Vagina (tissue), 2 donors: ENCODE measurements around the gene ITGBL1. TPM values are rescaled to one million over a fixed set of nuclear protein-coding genes. Genes with fewer than 3 reads are reported as not detected.

Experiments used
- DNase-seq, 2 donors: peaks; one replicate each; pipeline ENCODE4 v3.0.0-alpha.2; 2017; ENCODE audit errors: extremely low spot score in 2 of 2
- H3K27ac ChIP-seq: fragments of 200-600 bp; sonication (generic); one replicate; pipeline ENCODE4 v1.5.1; 2019
- H3K27me3 ChIP-seq: fragments of 200-600 bp; sonication (generic); one replicate; pipeline ENCODE4 v1.5.1; 2019
- H3K36me3 ChIP-seq, 2 donors: fragments of 200-600 bp; sonication (generic); one replicate each; pipeline ENCODE4 v1.5.1; 2017 to 2019
- H3K4me1 ChIP-seq: fragments of 200-600 bp; sonication (generic); one replicate; pipeline ENCODE4 v1.5.1; 2019
- H3K4me3 ChIP-seq, 2 donors: fragments of 200-600 bp; sonication (generic); 1 replicate in 1 of 2; 2 replicates in 1 of 2; pipeline ENCODE4 v1.5.1; 2016 to 2019
- H3K9me3 ChIP-seq: fragments of 200-600 bp; sonication (generic); one replicate; pipeline ENCODE4 v1.5.1; 2019
- CTCF ChIP-seq, 3 experiments: fragments of 450-650 bp in 2 of 3; fragments of 200-600 bp in 1 of 3; sonication (generic) in 1 of 3; IDR thresholded peaks; one replicate each; pipeline ENCODE4 v1.5.1; 2017 to 2019; ENCODE audit warnings: antibody characterized with exemption in 3 of 3, mild to moderate bottlenecking in 2 of 3, moderate library complexity in 2 of 3
- POLR2A ChIP-seq, 2 donors: fragments of 450-650 bp; IDR thresholded peaks; one replicate each; pipeline ENCODE4 v1.6.1; 2017; ENCODE audit warnings: antibody characterized with exemption in 2 of 2, mild to moderate bottlenecking in 2 of 2, moderate library complexity in 2 of 2
- POLR2AphosphoS5 ChIP-seq, 2 donors: sonication (generic); formaldehyde crosslinking; IDR thresholded peaks; one replicate each; pipeline ENCODE4 v1.9.0; 2017; ENCODE audit warnings: antibody characterized with exemption in 2 of 2, mild to moderate bottlenecking in 2 of 2, low read depth in 1 of 2; ENCODE audit not compliant: insufficient read depth in 1 of 2
- intact Hi-C: fragments of 100-400 bp; cut with DNase I; formaldehyde crosslinking; loops from one replicate; pipeline ENCODE4 v1.15.1; 2023
- total RNA-seq: library from RNA; depleted of rRNA; stranded (reverse); fragments of >200 nt; gene quantifications from one replicate; pipeline ENCODE4 v1.2.3, GENCODE V29; 2016

ITGBL1 gene
- total RNA-seq, 1 donor from 2014 or later = 6.4 TPM

DNA sequence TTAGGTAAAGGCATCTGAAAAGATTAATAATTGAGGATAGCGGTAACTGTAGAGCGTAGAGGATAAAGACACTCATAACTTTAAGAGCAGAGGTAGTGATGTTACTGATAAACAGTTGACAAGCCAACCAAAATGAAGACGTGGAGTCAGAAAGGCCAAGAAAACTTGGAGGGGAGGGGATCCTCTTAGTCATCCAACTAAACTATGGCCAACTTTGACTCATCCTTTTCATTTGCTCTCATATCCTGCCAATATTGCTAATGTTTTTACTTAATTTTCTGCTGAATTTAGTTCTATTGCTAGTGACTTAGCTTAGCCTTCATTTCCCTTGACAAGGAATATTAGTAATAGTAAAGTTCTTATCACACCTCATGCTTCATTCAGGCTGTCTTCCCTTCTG is 13.4 kb downstream of the ITGBL1 start:
- no peak for TF ChIP-seq CTCF (IDR thresholded peaks at IDR 0.05)
- Histone ChIP-seq H3K27ac (no peak overlapping the region), H3K9me3 (no peaks in the 10 kb centered on the region), H3K4me3 (no peak overlapping the region), H3K36me3 (no peaks in the 10 kb centered on the region), H3K4me1 (no peaks in the 10 kb centered on the region), H3K27me3 (no peaks in the 10 kb centered on the region)
- intact Hi-C loops = no loop called here
- no peak for DNase-seq

DNA sequence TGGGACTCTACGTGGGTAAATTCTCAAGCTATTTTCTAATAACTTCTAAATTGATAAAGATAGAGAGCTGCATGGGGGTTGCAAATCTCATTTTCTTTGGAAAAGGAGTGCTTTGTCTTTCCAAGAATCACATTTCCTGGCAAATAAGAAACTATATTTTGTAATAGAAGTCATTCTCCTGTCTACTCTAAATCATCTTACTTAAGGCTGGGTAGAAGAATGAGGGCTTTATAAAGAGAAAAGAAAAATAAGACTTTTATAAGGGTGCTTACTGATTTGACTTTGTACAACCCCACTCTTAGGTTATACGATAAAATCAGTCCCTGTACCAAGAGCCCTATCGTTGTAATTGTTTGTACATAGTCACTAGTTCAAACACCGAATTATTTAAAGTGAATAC is 14.9 kb downstream of the ITGBL1 start:
- Histone ChIP-seq H3K9me3 (no peaks in the 10 kb centered on the region), H3K27ac (no peak overlapping the region), H3K27me3 (no peaks in the 10 kb centered on the region), H3K36me3 (no peaks in the 10 kb centered on the region), H3K4me1 (no peaks in the 10 kb centered on the region), H3K4me3 (no peak overlapping the region)
- no peak for TF ChIP-seq POLR2A (IDR thresholded peaks at IDR 0.05)
- no peak for TF ChIP-seq CTCF (IDR thresholded peaks at IDR 0.05)
- no peak for TF ChIP-seq POLR2AphosphoS5 (IDR thresholded peaks at IDR 0.05; ENCODE audit: insufficient read depth in 1 of 2, low read depth in 1 of 2)
- DNase-seq = no peak
- intact Hi-C loops = no loop called here

GRCh38 chr13:101473458-101473857 is 21.0 kb downstream of the ITGBL1 start:
- Histone ChIP-seq H3K36me3 (no peaks in the 10 kb centered on the region), H3K4me3 (no peak overlapping the region), H3K27ac (no peak overlapping the region), H3K27me3 (no peaks in the 10 kb centered on the region), H3K4me1 (no peaks in the 10 kb centered on the region), H3K9me3 (no peaks in the 10 kb centered on the region)
- intact Hi-C loops = no loop called here
- no peak for DNase-seq
- TF ChIP-seq CTCF (IDR thresholded peaks at IDR 0.05) = no peak
- TF ChIP-seq POLR2A (IDR thresholded peaks at IDR 0.05) = no peak
- TF ChIP-seq POLR2AphosphoS5 (IDR thresholded peaks at IDR 0.05; ENCODE audit: insufficient read depth in 1 of 2, low read depth in 1 of 2) = no peak

- Histone ChIP-seq H3K27me3 (no peaks in the 10 kb centered on the region), H3K9me3 (no peaks in the 10 kb centered on the region), H3K36me3 (no peaks in the 10 kb centered on the region), H3K4me1 (no peaks in the 10 kb centered on the region), H3K27ac (no peak overlapping the region), H3K4me3 (no peak overlapping the region)
- intact Hi-C loops = no loop called here
- no peak for DNase-seq
- TF ChIP-seq POLR2AphosphoS5 (IDR thresholded peaks at IDR 0.05; ENCODE audit: insufficient read depth in 1 of 2, low read depth in 1 of 2) (no peak), CTCF (IDR thresholded peaks at IDR 0.05) (no peak), POLR2A (IDR thresholded peaks at IDR 0.05) (no peak)
Measured at GRCh38 chr13:101474419-101474957, 22.0 kb downstream of the ITGBL1 start.

DNA sequence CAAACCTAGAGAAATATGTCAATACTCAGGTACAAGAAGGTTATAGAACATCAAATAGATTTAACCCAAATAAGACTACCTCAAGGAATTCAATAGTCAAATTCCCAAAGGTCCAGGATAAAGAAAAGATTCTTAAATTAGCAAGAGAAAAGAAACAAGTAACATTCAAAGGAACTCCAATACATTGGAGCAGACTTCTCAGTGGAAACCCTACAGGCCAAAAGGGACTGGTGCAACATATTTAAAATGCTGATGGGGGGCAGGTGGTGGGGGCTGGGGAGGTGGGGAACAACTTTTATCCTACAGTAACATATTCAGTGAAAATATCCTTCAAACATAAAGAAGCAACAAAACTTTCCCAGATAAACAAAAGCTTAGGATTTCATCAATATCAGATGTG is 23.1 kb downstream of the ITGBL1 start:
- no peak overlapping the region for H3K27ac ChIP-seq
- H3K4me1 ChIP-seq = no peaks in the 10 kb centered on the region
- no peak overlapping the region for H3K4me3 ChIP-seq
- no peaks in the 10 kb centered on the region for H3K9me3 ChIP-seq
- DNase-seq = no peak
- no peak for TF ChIP-seq CTCF (IDR thresholded peaks at IDR 0.05)
- TF ChIP-seq POLR2A (IDR thresholded peaks at IDR 0.05) = no peak
- TF ChIP-seq POLR2AphosphoS5 (IDR thresholded peaks at IDR 0.05; ENCODE audit: insufficient read depth in 1 of 2, low read depth in 1 of 2) = no peak
- H3K27me3 ChIP-seq = no peaks in the 10 kb centered on the region
- H3K36me3 ChIP-seq = no peaks in the 10 kb centered on the region
- intact Hi-C loops = no loop called here
